ENCODE results near the gene CALML3. TPM values are rescaled to one million over a fixed set of nuclear protein-coding genes. Genes with fewer than 3 reads are reported as not detected.

CALML3 gene
- total and polyA plus RNA-seq, 2 donors (not counting 1 experiment from before 2014, with no cell fraction given) = not detected

DNA sequence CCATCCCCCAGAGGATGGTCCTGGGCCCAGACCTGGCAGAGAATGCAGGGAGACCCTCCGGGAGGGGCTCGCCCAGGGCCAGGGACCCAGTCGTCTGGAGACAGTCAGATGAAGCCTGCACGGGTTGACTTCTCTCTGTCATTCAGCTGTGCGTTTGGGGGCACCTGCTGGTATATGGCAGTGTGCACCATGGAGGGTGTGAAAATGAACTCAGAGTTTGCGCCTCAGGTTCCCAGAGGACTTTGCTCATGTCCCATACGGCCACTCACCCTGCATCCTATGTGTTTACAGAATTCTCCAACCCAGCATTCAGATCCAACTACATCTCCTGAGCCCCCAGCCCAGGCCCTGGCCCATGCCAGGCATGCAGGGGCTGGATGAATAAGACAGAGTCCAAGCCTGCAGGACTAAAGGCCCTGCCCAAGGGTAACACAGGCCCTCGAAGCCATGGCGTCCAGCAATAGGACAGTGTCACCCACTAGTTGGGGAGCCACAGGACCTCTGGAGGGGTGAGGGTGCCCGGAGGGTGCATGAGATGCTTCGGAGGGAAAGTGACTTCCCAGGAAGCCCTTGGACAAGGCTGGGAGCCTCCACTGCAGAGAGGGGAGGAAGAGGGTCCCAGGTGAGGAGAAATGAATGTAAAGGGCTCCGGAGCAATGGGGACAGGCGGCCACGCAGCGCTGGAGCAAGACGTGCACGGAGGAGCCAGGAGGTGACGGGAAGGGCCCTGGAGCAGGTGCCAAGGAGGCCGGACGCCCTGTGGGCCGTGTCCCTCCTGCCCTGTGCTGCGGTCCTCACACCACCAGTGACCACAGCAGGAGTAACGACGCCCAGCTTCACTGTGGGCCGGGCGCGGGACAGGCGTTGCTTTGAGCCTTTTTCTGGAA, 36.3 kb downstream of the CALML3 start:
- H3K4me1 ChIP-seq (ENCODE audit: control insufficient read depth in 2 of 2, insufficient read depth in 2 of 2, low read length in 2 of 2) = no peaks in the 10 kb centered on the region
- no peaks in the 10 kb centered on the region for H3K9me3 Mint-ChIP-seq (ENCODE audit: insufficient read depth)
- H3K4me3 ChIP-seq (ENCODE audit: control extremely low read depth in 1 of 5, extremely low read depth in 1 of 5, insufficient read depth in 1 of 5, low read depth in 2 of 5, low read length in 4 of 5) = no peak overlapping the region
- ATAC-seq (ENCODE audit: low read depth) (no peak), DNase-seq (no peak)
- H4K20me1 ChIP-seq (ENCODE audit: control insufficient read depth, insufficient read depth, low read length, poor library complexity, severe bottlenecking) = no peaks in the 10 kb centered on the region
- ChIA-PET CTCF (interaction anchor here (1.2 kb wide), 1 partner anchor 10 kb away, joined by 3 read pairs; no protein-coding TSS in a partner anchor), POLR2A (no interaction called here)
- no peaks in the 10 kb centered on the region for H3K36me3 ChIP-seq (replicated peaks in 1 of 2; ENCODE audit: control extremely low read depth in 1 of 2, control insufficient read depth in 1 of 2, extremely low read depth in 1 of 2, insufficient read depth in 2 of 2, low read length in 1 of 2)
- H3K9me3 ChIP-seq (ENCODE audit: control extremely low read depth in 1 of 3, control insufficient read depth in 2 of 3, insufficient read depth in 1 of 3, low read length in 2 of 3) = no peaks in the 10 kb centered on the region
- H3K27me3 ChIP-seq (replicated peaks in 1 of 4; ENCODE audit: control extremely low read depth in 1 of 4, control insufficient read depth in 3 of 4, insufficient read depth in 4 of 4, low read length in 3 of 4) = peaks cover 0 to 2% (median 0%) of the 10 kb centered on the region in 4 experiments
- H3K4me3 Mint-ChIP-seq = no peak overlapping the region
- H3K4me1 Mint-ChIP-seq = no peaks in the 10 kb centered on the region
- no peak for TF ChIP-seq EZH2 (IDR thresholded peaks at IDR 0.05; ENCODE audit: borderline replicate concordance, insufficient read depth, low read depth, low read length, poor library complexity, severe bottlenecking)
- TF ChIP-seq, protein P1, sequence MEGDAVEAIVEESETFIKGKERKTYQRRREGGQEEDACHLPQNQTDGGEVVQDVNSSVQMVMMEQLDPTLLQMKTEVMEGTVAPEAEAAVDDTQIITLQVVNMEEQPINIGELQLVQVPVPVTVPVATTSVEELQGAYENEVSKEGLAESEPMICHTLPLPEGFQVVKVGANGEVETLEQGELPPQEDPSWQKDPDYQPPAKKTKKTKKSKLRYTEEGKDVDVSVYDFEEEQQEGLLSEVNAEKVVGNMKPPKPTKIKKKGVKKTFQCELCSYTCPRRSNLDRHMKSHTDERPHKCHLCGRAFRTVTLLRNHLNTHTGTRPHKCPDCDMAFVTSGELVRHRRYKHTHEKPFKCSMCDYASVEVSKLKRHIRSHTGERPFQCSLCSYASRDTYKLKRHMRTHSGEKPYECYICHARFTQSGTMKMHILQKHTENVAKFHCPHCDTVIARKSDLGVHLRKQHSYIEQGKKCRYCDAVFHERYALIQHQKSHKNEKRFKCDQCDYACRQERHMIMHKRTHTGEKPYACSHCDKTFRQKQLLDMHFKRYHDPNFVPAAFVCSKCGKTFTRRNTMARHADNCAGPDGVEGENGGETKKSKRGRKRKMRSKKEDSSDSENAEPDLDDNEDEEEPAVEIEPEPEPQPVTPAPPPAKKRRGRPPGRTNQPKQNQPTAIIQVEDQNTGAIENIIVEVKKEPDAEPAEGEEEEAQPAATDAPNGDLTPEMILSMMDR (IDR thresholded peaks at IDR 0.05) = no peak
- H3K27ac Mint-ChIP-seq = no peak overlapping the region
- H3K27me3 Mint-ChIP-seq = peaks cover 23% of the 10 kb centered on the region
- no peaks in the 10 kb centered on the region for H3K79me2 ChIP-seq (ENCODE audit: control insufficient read depth, insufficient read depth, low read length)
- intact Hi-C loops (cut with micrococcal nuclease) = no loop called here
- no peak overlapping the region for H3K27ac ChIP-seq (ENCODE audit: low read length in 2 of 2)
- WGBS (ENCODE audit: insufficient coverage) = 95% methylated on average over 25 of the region's 28 CpGs
- no peak overlapping the region for H3K4me2 ChIP-seq (replicated peaks; ENCODE audit: low read depth, low read length, poor library complexity, severe bottlenecking)
- no peak overlapping the region for H2AFZ ChIP-seq (ENCODE audit: insufficient read depth, low read depth, low read length, poor library complexity, severe bottlenecking)
- no peak overlapping the region for H3K9ac ChIP-seq (ENCODE audit: low read length)

All from B cell (primary cell).